Sigmoid colon (tissue), 7 donors: ENCODE measurements around the gene PLD6. TPM values are rescaled to one million over a fixed set of nuclear protein-coding genes. Genes with fewer than 3 reads are reported as not detected.

ENCODE experiments used
- DNase-seq: peaks from one replicate; pipeline ENCODE4 v3.0.0-alpha.2; 2019
- H3K27ac ChIP-seq, 4 donors: fragments of 200-600 bp; sonication (generic); one replicate each; pipeline ENCODE4 v1.5.1; 2016 to 2019; ENCODE audit warnings: mild to moderate bottlenecking in 1 of 4
- H3K27me3 ChIP-seq, 3 donors: fragments of 200-600 bp; sonication (generic); one replicate each; pipeline ENCODE4 v1.5.1; 2019; ENCODE audit warnings: mild to moderate bottlenecking in 1 of 3
- H3K36me3 ChIP-seq, 4 donors: fragments of 200-600 bp; sonication (generic); one replicate each; pipeline ENCODE4 v1.5.1; 2016 to 2019
- H3K4me1 ChIP-seq, 4 donors: fragments of 200-600 bp; sonication (generic); one replicate each; pipeline ENCODE4 v1.5.1; 2017 to 2019
- H3K4me3 ChIP-seq, 4 donors: fragments of 200-600 bp; sonication (generic); one replicate each; pipeline ENCODE4 v1.5.1; 2017 to 2019; ENCODE audit warnings: mild to moderate bottlenecking in 2 of 4, moderate library complexity in 1 of 4
- H3K9me3 ChIP-seq, 4 donors: fragments of 200-600 bp in 3 of 4; sonication (generic) in 3 of 4; one replicate each; pipeline versions ENCODE4 v1.5.1 to v1.6.1; 2013 to 2019
- CTCF ChIP-seq, 4 experiments: fragments of 450-650 bp in 3 of 4; fragments of 200-600 bp in 1 of 4; IDR thresholded peaks; one replicate each; pipeline ENCODE4 v1.5.1; 2016 to 2019; ENCODE audit warnings: antibody characterized with exemption in 4 of 4, mild to moderate bottlenecking in 3 of 4, moderate library complexity in 2 of 4
- EP300 ChIP-seq, 4 donors: sonication (generic); formaldehyde crosslinking; IDR thresholded peaks; one replicate each; pipeline ENCODE4 v1.6.1; 2017; ENCODE audit warnings: antibody characterized with exemption in 4 of 4
- POLR2A ChIP-seq, 2 donors: fragments of 450-650 bp; IDR thresholded peaks; one replicate each; pipeline ENCODE4 v1.6.1; 2016; ENCODE audit warnings: antibody characterized with exemption in 2 of 2, mild to moderate bottlenecking in 2 of 2, moderate library complexity in 2 of 2
- POLR2AphosphoS5 ChIP-seq, 4 donors: sonication (generic); formaldehyde crosslinking; IDR thresholded peaks; one replicate each; pipeline ENCODE4 v1.6.1; 2017; ENCODE audit warnings: antibody characterized with exemption in 4 of 4
- WGBS, 2 donors: extraction: QIAGEN DNeasy Blood & Tissue Kit; methylation state at CpG; one replicate each; pipeline ENCODE4 v1.1.7; 2013; 5-methylcytosine and 5-hydroxymethylcytosine counted together
- intact Hi-C: fragments of 100-400 bp; cut with DNase I; formaldehyde crosslinking; loops from one replicate; pipeline ENCODE4 v1.15.1; 2023
- polyA plus RNA-seq, 3 donors: library from polyadenylated mRNA; stranded (reverse); fragments of 200-250 nt; gene quantifications; one replicate each; pipeline ENCODE4 v1.2.3, GENCODE V29; 2013
- total RNA-seq, 4 donors: library from RNA; depleted of rRNA; stranded (reverse); fragments of >200 nt; gene quantifications; one replicate each; pipeline ENCODE4 v1.1.0, GENCODE V29; 2016
- donor health status: healthy with polysubstance abuse.
- donor health status: Bipolar disorder and iron deficiency.
- donor health status: healthy.

PLD6 gene
- total and polyA plus RNA-seq, 7 donors, result 1.2 to 15.3 (median 8.6) TPM; not detected in 1

GRCh38 chr17:17183744-17184143 lies 22.4 kb downstream of the PLD6 start:
- intact Hi-C loops, result no loop called here
- TF ChIP-seq POLR2AphosphoS5 (IDR thresholded peaks at IDR 0.05) (no peak), EP300 (IDR thresholded peaks at IDR 0.05) (no peak), CTCF (IDR thresholded peaks at IDR 0.05) (no peak), POLR2A (IDR thresholded peaks at IDR 0.05) (no peak)
- no peak for DNase-seq
- Histone ChIP-seq H3K27ac (no peak overlapping the region), H3K27me3 (no peaks in the 10 kb centered on the region), H3K4me1 (peaks cover 0 to 8% (median 5%) of the 10 kb centered on the region in 4 donors), H3K9me3 (no peaks in the 10 kb centered on the region), H3K4me3 (no peak overlapping the region), H3K36me3 (peaks cover 21 to 82% (median 28%) of the 10 kb centered on the region in 4 donors)
- whole genome bisulfite sequencing, 2 donors, result 91 to 92% methylated on average over 4 of the region's 4 CpGs

- no peak for DNase-seq
- WGBS, 2 donors, result 82 to 97% methylated on average over 6 of the region's 6 CpGs
- Histone ChIP-seq H3K4me3 (no peak overlapping the region), H3K36me3 (peaks cover 24 to 89% (median 37%) of the 10 kb centered on the region in 4 donors), H3K9me3 (no peaks in the 10 kb centered on the region), H3K4me1 (peaks cover 0 to 8% (median 5%) of the 10 kb centered on the region in 4 donors), H3K27me3 (no peaks in the 10 kb centered on the region), H3K27ac (no peak overlapping the region)
- no peak for TF ChIP-seq POLR2AphosphoS5 (IDR thresholded peaks at IDR 0.05)
- TF ChIP-seq EP300 (IDR thresholded peaks at IDR 0.05), result no peak
- no peak for TF ChIP-seq POLR2A (IDR thresholded peaks at IDR 0.05)
- no peak for TF ChIP-seq CTCF (IDR thresholded peaks at IDR 0.05)
- intact Hi-C loops, result no loop called here
These were observed 23.5 kb downstream of the PLD6 start for GRCh38 chr17:17182598-17183136.

- 59 to 84% methylated on average over 15 of the region's 15 CpGs for WGBS, 2 donors
- peaks cover 32 to 89% (median 44%) of the 10 kb centered on the region in 4 donors for H3K36me3 ChIP-seq
These were observed 24.2 kb downstream of the PLD6 start for GRCh38 chr17:17181666-17182597.

More at GRCh38 chr17:17181666-17182597, 24.2 kb downstream of the PLD6 start:
- no peaks in the 10 kb centered on the region for H3K27me3 ChIP-seq
- H3K4me3 ChIP-seq, result no peak overlapping the region
- H3K4me1 ChIP-seq, result peaks cover 0 to 6% (median 3%) of the 10 kb centered on the region in 4 donors
- H3K9me3 ChIP-seq, result no peaks in the 10 kb centered on the region
- DNase-seq, result no peak
- no peak overlapping the region for H3K27ac ChIP-seq
- intact Hi-C loops, result no loop called here
- TF ChIP-seq EP300 (IDR thresholded peaks at IDR 0.05), result no peak
- no peak for TF ChIP-seq CTCF (IDR thresholded peaks at IDR 0.05)
- TF ChIP-seq POLR2A (IDR thresholded peaks at IDR 0.05), result no peak
- no peak for TF ChIP-seq POLR2AphosphoS5 (IDR thresholded peaks at IDR 0.05)
